ENCODE measurements around the gene SIGLEC8. TPM values are rescaled to one million over a fixed set of nuclear protein-coding genes. Genes with fewer than 3 reads are reported as not detected.

The SIGLEC8 gene
- total RNA-seq, 1 experiment from 2014 or later, result not detected

GRCh38 chr19:51468545-51468920, 10.3 kb upstream of the SIGLEC8 start (continued):
- TF ChIP-seq ATF3 (IDR thresholded peaks at IDR 0.05), result no peak

- no peaks in the 10 kb centered on the region for H3K9me3 ChIP-seq (ENCODE audit: control insufficient read depth in 1 of 2, insufficient read depth in 1 of 2, low read depth in 1 of 2, low read length in 2 of 2)
- H4K20me1 ChIP-seq (ENCODE audit: insufficient read depth), result no peaks in the 10 kb centered on the region
- H3K4me1 ChIP-seq (ENCODE audit: control insufficient read depth in 1 of 2, insufficient read depth in 2 of 2, low read length in 2 of 2), result no peaks in the 10 kb centered on the region
- H3K9me2 ChIP-seq (ENCODE audit: insufficient read depth), result no peaks in the 10 kb centered on the region
- DNase-seq (ENCODE audit: low read depth, low spot score), result no peak
- H3K4me3 ChIP-seq (replicated peaks in 1 of 2; ENCODE audit: low read depth in 1 of 2, low read length in 2 of 2), result no peak overlapping the region
- H3K79me2 ChIP-seq (ENCODE audit: insufficient read depth, low read length), result no peaks in the 10 kb centered on the region
- ATAC-seq, result no peak
- no TSS peak for BruUV-seq (replicated peaks)
- H3K27me3 ChIP-seq (ENCODE audit: insufficient read depth, low read length), result peaks cover 24% of the 10 kb centered on the region
- no peak overlapping the region for H3K4me2 ChIP-seq (ENCODE audit: low read length)
- H3K9ac ChIP-seq (ENCODE audit: low read length), result no peak overlapping the region
- no peak overlapping the region for H2AFZ ChIP-seq (ENCODE audit: low read depth, low read length, poor library complexity, severe bottlenecking)
- no peaks in the 10 kb centered on the region for H3K36me3 ChIP-seq (ENCODE audit: control insufficient read depth in 1 of 2, insufficient read depth in 2 of 2, low read length in 2 of 2)
- intact Hi-C loops (cut with micrococcal nuclease), result no loop called here
- ChIA-PET POLR2A (interaction anchor here (0.6 kb wide), 1 partner anchor 103 kb away, joined by 3 read pairs; the partner anchor contains the start of gene ZNF175), CTCF (interaction anchor here (1.4 kb wide), 1 partner anchor 189 kb away, joined by 5 read pairs; no protein-coding TSS in a partner anchor), RAD21 (ENCODE audit: low non-redundant PET in 1 of 2, low total read pairs in 2 of 2, uncharacterized antibody in 2 of 2, unreplicated experiment in 2 of 2) (no interaction called here)
- TF ChIP-seq CEBPB (IDR thresholded peaks at IDR 0.05; ENCODE audit: low read depth) (no peak), CTCF (IDR thresholded peaks at IDR 0.05 in 2 of 3, conservative IDR thresholded peaks at IDR 0.05 in 1 of 3; ENCODE audit: borderline replicate concordance in 1 of 3, insufficient read depth in 1 of 3, low read depth in 2 of 3, low read length in 2 of 3) (no peak), MAX (IDR thresholded peaks at IDR 0.05) (no peak), ZBTB33 (IDR thresholded peaks at IDR 0.05; ENCODE audit: extremely low read depth, insufficient replicate concordance, low read length) (no peak), ELF1 (IDR thresholded peaks at IDR 0.05; ENCODE audit: borderline replicate concordance, low read depth) (no peak), RAD21 (IDR thresholded peaks at IDR 0.05; ENCODE audit: low read depth) (no peak), YY1 (IDR thresholded peaks at IDR 0.05; ENCODE audit: extremely low read depth, insufficient replicate concordance, low read depth, low read length) (no peak), TCF7L2 (IDR thresholded peaks at IDR 0.05; ENCODE audit: borderline replicate concordance, extremely low read depth, insufficient read depth, insufficient read length) (no peak), SP1 (IDR thresholded peaks at IDR 0.05; ENCODE audit: low read depth) (no peak), ZNF274 (IDR thresholded peaks at IDR 0.05; ENCODE audit: low read depth, low read length) (no peak), REST (IDR thresholded peaks at IDR 0.05; ENCODE audit: low read depth) (no peak), FOSL1 (IDR thresholded peaks at IDR 0.05; ENCODE audit: low read depth) (no peak), CBX3 (IDR thresholded peaks at IDR 0.05; ENCODE audit: low read depth) (no peak), POLR2AphosphoS5 (IDR thresholded peaks at IDR 0.05; ENCODE audit: low read depth, low read length) (no peak), POLR2A (IDR thresholded peaks at IDR 0.05; ENCODE audit: borderline replicate concordance, extremely low read depth, insufficient read depth, insufficient read length) (no peak)
- no peak overlapping the region for H3K27ac ChIP-seq (ENCODE audit: low read depth, low read length)
These were observed 9.8 kb upstream of the SIGLEC8 start for GRCh38 chr19:51467864-51468544.
